HepG2 (cell line): ENCODE results near the gene RARS2. TPM values are rescaled to one million over a fixed set of nuclear protein-coding genes. Genes with fewer than 3 reads are reported as not detected.

Experiments used
- ARNTL ChIP-seq: sonication (generic); formaldehyde crosslinking; IDR thresholded peaks from 2 replicates; pipeline ENCODE4 v1.4.0; 2020; ENCODE audit warnings: mild to moderate bottlenecking, missing genetic modification reagents
- GFI1 ChIP-seq: sonication (generic); formaldehyde crosslinking; IDR thresholded peaks from 2 replicates; pipeline ENCODE4 v1.5.0; 2020; ENCODE audit warnings: missing genetic modification reagents, mild to moderate bottlenecking, borderline replicate concordance
- HOXD1 ChIP-seq: sonication (generic); formaldehyde crosslinking; IDR thresholded peaks from 2 replicates; pipeline ENCODE4 v1.5.0; 2020; ENCODE audit warnings: missing genetic modification reagents
- KLF11 ChIP-seq: IDR thresholded peaks from 2 replicates; pipeline ENCODE4 v1.6.1; 2016; ENCODE audit warnings: missing compliant biosample characterization
- NFE2L1 ChIP-seq: sonication (generic); formaldehyde crosslinking; IDR thresholded peaks from 2 replicates; pipeline ENCODE4 v1.4.0; 2020; ENCODE audit warnings: missing genetic modification reagents, mild to moderate bottlenecking, borderline replicate concordance
- NFIC ChIP-seq: IDR thresholded peaks from 2 replicates; pipeline ENCODE4 v1.6.1; 2012; ENCODE audit warnings: mild to moderate bottlenecking, low read length, inconsistent platforms
- NPAS2 ChIP-seq: sonication (generic); formaldehyde crosslinking; IDR thresholded peaks from 2 replicates; pipeline ENCODE4 v1.8.0; 2022; ENCODE audit warnings: mild to moderate bottlenecking, missing genetic modification reagents, borderline replicate concordance
- NR2F6 ChIP-seq, 2 experiments: IDR thresholded peaks; 2 replicates each; pipeline ENCODE4 v1.6.1; 2016; ENCODE audit warnings: antibody characterized with exemption in 1 of 2, mild to moderate bottlenecking in 1 of 2
- PHF21A ChIP-seq: sonication (generic); formaldehyde crosslinking; IDR thresholded peaks from 2 replicates; pipeline ENCODE4 v1.5.0; 2020; ENCODE audit warnings: mild to moderate bottlenecking, missing genetic modification reagents
- PRMT3 ChIP-seq: sonication (generic); formaldehyde crosslinking; IDR thresholded peaks from 2 replicates; pipeline ENCODE4 v1.8.1; 2022; ENCODE audit warnings: low read depth, mild to moderate bottlenecking, moderate library complexity, missing genetic modification reagents, borderline replicate concordance
- SRSF9 ChIP-seq: fragments of 200-400 bp; formaldehyde crosslinking; IDR thresholded peaks from 2 replicates; pipeline ENCODE4 v1.6.1; 2018; ENCODE audit warnings: borderline replicate concordance, mild to moderate bottlenecking, low read depth, low read length; ENCODE audit not compliant: insufficient read depth, poor library complexity, severe bottlenecking
- TCF7L2 ChIP-seq: IDR thresholded peaks from 2 replicates; pipeline ENCODE4 v1.6.1; 2011; ENCODE audit warnings: mild to moderate bottlenecking, low read depth, low read length, moderate library complexity
- TOE1 ChIP-seq: sonication (generic); formaldehyde crosslinking; IDR thresholded peaks from 2 replicates; pipeline ENCODE4 v1.4.0; 2020; ENCODE audit warnings: mild to moderate bottlenecking, missing genetic modification reagents
- TRIM24 ChIP-seq: sonication (generic); formaldehyde crosslinking; IDR thresholded peaks from 2 replicates; pipeline ENCODE4 v1.8.0; 2022; ENCODE audit warnings: mild to moderate bottlenecking, missing genetic modification reagents
- ZNF230 ChIP-seq: sonication (generic); formaldehyde crosslinking; IDR thresholded peaks from 2 replicates; pipeline ENCODE4 v1.4.0; 2020; ENCODE audit warnings: mild to moderate bottlenecking, missing genetic modification reagents
- ZNF256 ChIP-seq: sonication (generic); formaldehyde crosslinking; conservative IDR thresholded peaks from 2 replicates; pipeline ENCODE4 v1.4.0; 2020; ENCODE audit warnings: missing genetic modification reagents
- ZNF441 ChIP-seq: sonication (generic); formaldehyde crosslinking; IDR thresholded peaks from 2 replicates; pipeline ENCODE4 v1.7.0; 2021; ENCODE audit warnings: missing genetic modification reagents, borderline replicate concordance
- ZNF605 ChIP-seq: sonication (generic); formaldehyde crosslinking; IDR thresholded peaks from 2 replicates; pipeline ENCODE4 v1.8.0; 2022; ENCODE audit warnings: mild to moderate bottlenecking, missing genetic modification reagents
- ZNF609 ChIP-seq: sonication (generic); formaldehyde crosslinking; IDR thresholded peaks from 2 replicates; pipeline ENCODE4 v1.4.0; 2020; ENCODE audit warnings: mild to moderate bottlenecking, missing genetic modification reagents, borderline replicate concordance
- ZNF614 ChIP-seq: IDR thresholded peaks from 2 replicates; pipeline ENCODE4 v1.6.1; 2018; ENCODE audit warnings: missing biosample characterization, missing genetic modification reagents, inconsistent platforms, borderline replicate concordance
- ZNF691 ChIP-seq: sonication (generic); formaldehyde crosslinking; IDR thresholded peaks from 2 replicates; pipeline ENCODE4 v1.4.0; 2020; ENCODE audit warnings: missing genetic modification reagents, low read depth, mild to moderate bottlenecking, borderline replicate concordance
- ZNF703 ChIP-seq: sonication (generic); formaldehyde crosslinking; IDR thresholded peaks from 2 replicates; pipeline ENCODE4 v1.5.1; 2020; ENCODE audit warnings: missing genetic modification reagents, mild to moderate bottlenecking, moderate library complexity, borderline replicate concordance
- ZNF879 ChIP-seq: sonication (generic); formaldehyde crosslinking; IDR thresholded peaks from 2 replicates; pipeline ENCODE4 v1.8.1; 2023; ENCODE audit warnings: missing genetic modification reagents
- ZSCAN21 ChIP-seq: sonication (generic); formaldehyde crosslinking; IDR thresholded peaks from 2 replicates; pipeline ENCODE4 v1.8.0; 2022; ENCODE audit warnings: mild to moderate bottlenecking, missing genetic modification reagents, moderate library complexity, borderline replicate concordance
- ZSCAN29 ChIP-seq: sonication (generic); formaldehyde crosslinking; conservative IDR thresholded peaks from 2 replicates; pipeline ENCODE4 v1.4.0; 2020; ENCODE audit warnings: mild to moderate bottlenecking, missing genetic modification reagents
- polyA plus RNA-seq, 8 experiments: library from polyadenylated mRNA; depleted of rRNA in 3 of 8; stranded (reverse) in 7 of 8; unstranded in 1 of 8; fragments of >200 nt; fragmentation: Illumina TruSeq in 4 of 8; extraction: Trizol in 4 of 8; gene quantifications; 2 replicates each; pipeline versions ENCODE4 v1.2.1 to v1.2.3, GENCODE V29; 2011 to 2016; ENCODE audit warnings: low read depth in 4 of 8, missing spikeins in 1 of 8, mixed read lengths in 1 of 8; ENCODE audit not compliant: insufficient read depth in 1 of 8
- total RNA-seq, 5 experiments: library from RNA; depleted of rRNA; stranded (reverse); fragments of >200 nt; fragmentation: Illumina TruSeq; extraction: Trizol; gene quantifications; 2 replicates each; pipeline ENCODE4 v1.2.3, GENCODE V29; 2016; ENCODE audit warnings: low read depth in 1 of 5

Gene RARS2
- total and polyA plus RNA-seq, 2 of the 13 experiments (the other 11 are each of a cell fraction or from before 2014, with no cell fraction given) = 23.4 to 80.1 TPM

GRCh38 chr6:87472525-87473418, 117.0 kb downstream of the RARS2 start, which contains the start of gene SLC35A1 (continued):
- no peak for TF ChIP-seq ARNTL (CRISPR knock-in tag)
- peak; percentile 37; the same call in 1 of the 2 replicates for TF ChIP-seq ZNF691 (CRISPR knock-in tag)
- TF ChIP-seq HOXD1 = peak; percentile 69
- TF ChIP-seq ZSCAN29 = no peak
- no peak for TF ChIP-seq ZNF609
- TF ChIP-seq PRMT3 (CRISPR knock-in tag) = no peak
- TF ChIP-seq NR2F6 (IDR thresholded peaks at IDR 0.05) = no peak
- no peak for TF ChIP-seq NR2F6 (CRISPR knock-in tag; IDR thresholded peaks at IDR 0.05)
- peak; percentile 58; the same call in 1 of the 2 replicates for TF ChIP-seq ZNF230 (CRISPR knock-in tag)
- peak; percentile 60; the same call in 1 of the 2 replicates for TF ChIP-seq ZNF441 (CRISPR knock-in tag)
- TF ChIP-seq SRSF9 = no peak
- TF ChIP-seq NPAS2 (CRISPR knock-in tag) = 0 out of 2 replicates have a peak, but pooled peaks have one; percentile 22
- TF ChIP-seq ZNF605 (CRISPR knock-in tag) = peak; percentile 91
- no peak for TF ChIP-seq TRIM24 (CRISPR knock-in tag)
- TF ChIP-seq ZNF703 (CRISPR knock-in tag) = no peak
- peak; percentile 41; the same call in 1 of the 2 replicates for TF ChIP-seq GFI1
- no peak for TF ChIP-seq TCF7L2
- no peak; the same call in 1 of the 2 replicates for TF ChIP-seq ZSCAN21 (CRISPR knock-in tag)
- TF ChIP-seq KLF11 (CRISPR knock-in tag) = 0 out of 2 replicates have a peak, but pooled peaks have one; percentile 36
- TF ChIP-seq NFE2L1 (CRISPR knock-in tag) = no peak
- TF ChIP-seq ZNF879 = no peak
- no peak for TF ChIP-seq TOE1 (CRISPR knock-in tag)
- TF ChIP-seq ZNF256 (CRISPR knock-in tag) = peak; percentile 39; the same call in 1 of the 2 replicates
- no peak for TF ChIP-seq NFIC
- no peak for TF ChIP-seq ZNF614 (CRISPR knock-in tag)
- peak; percentile 70; the same call in 1 of the 2 replicates for TF ChIP-seq PHF21A
